Spleen (tissue), 11 donors: ENCODE measurements around the gene SWI5. TPM values are rescaled to one million over a fixed set of nuclear protein-coding genes. Genes with fewer than 3 reads are reported as not detected.

ENCODE experiments used
- DNase-seq: peaks from one replicate; pipeline ENCODE4 v3.0.0-alpha.2; 2020
- H3K27ac ChIP-seq, 8 donors: fragments of 200-600 bp; sonication (generic) in 7 of 8; 1 replicate in 4 of 8; 2 replicates in 4 of 8; pipeline versions ENCODE4 v1.5.0 to v1.8.0; 2016 to 2021; ENCODE audit warnings: inconsistent platforms in 4 of 8, mild to moderate bottlenecking in 4 of 8, moderate library complexity in 1 of 8
- H3K27me3 ChIP-seq, 7 donors: fragments of 200-600 bp; sonication (generic) in 6 of 7; replicated peaks in 1 of 7; 1 replicate in 4 of 7; 2 replicates in 3 of 7; pipeline versions ENCODE4 v1.5.0 to v1.8.0; 2016 to 2021; ENCODE audit warnings: inconsistent platforms in 3 of 7, mild to moderate bottlenecking in 1 of 7
- H3K36me3 ChIP-seq, 6 donors: fragments of 200-600 bp; sonication (generic) in 5 of 6; 1 replicate in 4 of 6; 2 replicates in 2 of 6; pipeline versions ENCODE4 v1.5.0 to v1.8.0; 2016 to 2021; ENCODE audit warnings: inconsistent platforms in 2 of 6
- H3K4me1 ChIP-seq, 6 donors: fragments of 200-600 bp; sonication (generic) in 5 of 6; 1 replicate in 3 of 6; 2 replicates in 3 of 6; pipeline versions ENCODE4 v1.5.0 to v1.8.0; 2016 to 2021; ENCODE audit warnings: inconsistent platforms in 3 of 6
- H3K4me3 ChIP-seq, 8 donors: fragments of 200-600 bp; sonication (generic) in 7 of 8; 1 replicate in 4 of 8; 2 replicates in 4 of 8; pipeline versions ENCODE4 v1.5.0 to v1.8.0; 2016 to 2021; ENCODE audit warnings: inconsistent platforms in 4 of 8, mild to moderate bottlenecking in 4 of 8, moderate library complexity in 2 of 8
- H3K9me3 ChIP-seq, 8 donors: fragments of 200-600 bp; sonication (generic) in 7 of 8; 1 replicate in 4 of 8; 2 replicates in 4 of 8; pipeline versions ENCODE4 v1.5.0 to v1.8.0; 2016 to 2021; ENCODE audit warnings: inconsistent platforms in 4 of 8
- POLR2A ChIP-seq, 3 donors: fragments of 450-650 bp; IDR thresholded peaks; one replicate each; pipeline ENCODE4 v1.5.1; 2017; ENCODE audit warnings: antibody characterized with exemption in 3 of 3, mild to moderate bottlenecking in 1 of 3
- POLR2AphosphoS5 ChIP-seq, 3 donors: sonication (generic); formaldehyde crosslinking; IDR thresholded peaks; one replicate each; pipeline ENCODE4 v1.5.1; 2017; ENCODE audit warnings: antibody characterized with exemption in 3 of 3
- WGBS, 5 donors: extraction: QIAGEN DNeasy Blood & Tissue Kit in 3 of 5; methylation state at CpG; one replicate each; pipeline versions ENCODE4 v1.1.5 to v1.1.7; 2013 to 2018; 5-methylcytosine and 5-hydroxymethylcytosine counted together
- intact Hi-C: fragments of 100-400 bp; cut with DNase I; formaldehyde crosslinking; loops from one replicate; pipeline ENCODE4 v1.15.0; 2023; ENCODE audit warnings: low total_unique reads
- polyA plus RNA-seq, 3 donors: library from polyadenylated mRNA; stranded (reverse); fragments of 200-250 nt; gene quantifications; one replicate each; pipeline ENCODE4 v1.2.1, GENCODE V29; 2013
- total RNA-seq, 7 donors: library from RNA; depleted of rRNA in 3 of 7; stranded (reverse); fragments of >200 nt in 3 of 7; fragmentation: NEBNext Ultra II Directional in 4 of 7; extraction: Animal tissue kit (Norgen Biotek cat#: 25700) in 4 of 7; gene quantifications; one replicate each; pipeline versions ENCODE4 v1.1.0 to v1.2.1, GENCODE V29; 2016 to 2021
- TF ChIP-seq, protein P1 (sequence below), 11 experiments: fragments of 200-600 bp in 7 of 11; fragments of 450-650 bp in 4 of 11; sonication (generic) in 4 of 11; IDR thresholded peaks in 8 of 11; conservative IDR thresholded peaks in 3 of 11; 1 replicate in 7 of 11; 2 replicates in 4 of 11; pipeline versions ENCODE4 v1.4.0 to v1.8.0; 2016 to 2021; ENCODE audit warnings: antibody characterized with exemption in 11 of 11, inconsistent platforms in 4 of 11, mild to moderate bottlenecking in 1 of 11
- donor health status: healthy with polysubstance abuse.
- donor health status: DM: no; HTN: no; CAD: no; lungs with moderate emphysema.
- donor health status: DM: no; HTN: no; CAD: no.
- donor health status: Bipolar disorder and iron deficiency.
- donor health status: healthy.
- donor health status: DM: no; HTN: no; CAD: no.
- donor health status: DM: yes; HTN: yes; CAD: no.

The SWI5 gene
- total and polyA plus RNA-seq, 10 donors = 8.4 to 23.4 (median 15.3) TPM

- Histone ChIP-seq H3K4me3 (no peak overlapping the region), H3K36me3 (no peaks in the 10 kb centered on the region), H3K4me1 (peaks cover 0 to 5% (median 1%) of the 10 kb centered on the region in 6 donors), H3K27ac (no peak overlapping the region), H3K9me3 (no peaks in the 10 kb centered on the region), H3K27me3 (no peaks in the 10 kb centered on the region)
- intact Hi-C loops = no loop called here
- TF ChIP-seq, protein P1, sequence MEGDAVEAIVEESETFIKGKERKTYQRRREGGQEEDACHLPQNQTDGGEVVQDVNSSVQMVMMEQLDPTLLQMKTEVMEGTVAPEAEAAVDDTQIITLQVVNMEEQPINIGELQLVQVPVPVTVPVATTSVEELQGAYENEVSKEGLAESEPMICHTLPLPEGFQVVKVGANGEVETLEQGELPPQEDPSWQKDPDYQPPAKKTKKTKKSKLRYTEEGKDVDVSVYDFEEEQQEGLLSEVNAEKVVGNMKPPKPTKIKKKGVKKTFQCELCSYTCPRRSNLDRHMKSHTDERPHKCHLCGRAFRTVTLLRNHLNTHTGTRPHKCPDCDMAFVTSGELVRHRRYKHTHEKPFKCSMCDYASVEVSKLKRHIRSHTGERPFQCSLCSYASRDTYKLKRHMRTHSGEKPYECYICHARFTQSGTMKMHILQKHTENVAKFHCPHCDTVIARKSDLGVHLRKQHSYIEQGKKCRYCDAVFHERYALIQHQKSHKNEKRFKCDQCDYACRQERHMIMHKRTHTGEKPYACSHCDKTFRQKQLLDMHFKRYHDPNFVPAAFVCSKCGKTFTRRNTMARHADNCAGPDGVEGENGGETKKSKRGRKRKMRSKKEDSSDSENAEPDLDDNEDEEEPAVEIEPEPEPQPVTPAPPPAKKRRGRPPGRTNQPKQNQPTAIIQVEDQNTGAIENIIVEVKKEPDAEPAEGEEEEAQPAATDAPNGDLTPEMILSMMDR (IDR thresholded peaks at IDR 0.05 in 8 of 11, conservative IDR thresholded peaks at IDR 0.05 in 3 of 11) = no peak
- TF ChIP-seq POLR2A (IDR thresholded peaks at IDR 0.05) = no peak
- TF ChIP-seq POLR2AphosphoS5 (IDR thresholded peaks at IDR 0.05) = no peak
- no peak for DNase-seq
- WGBS, 5 donors = 89 to 96% (median 93%) methylated on average over 20 of the region's 20 CpGs
Observed at GRCh38 chr9:128298535-128299482, 22.7 kb downstream of the SWI5 start.

GRCh38 chr9:128304136-128304970 lies 28.3 kb downstream of the SWI5 start:
- intact Hi-C loops = no loop called here
- TF ChIP-seq, protein P1 (IDR thresholded peaks at IDR 0.05 in 8 of 11, conservative IDR thresholded peaks at IDR 0.05 in 3 of 11) = no peak
- TF ChIP-seq POLR2A (IDR thresholded peaks at IDR 0.05) = no peak
- TF ChIP-seq POLR2AphosphoS5 (IDR thresholded peaks at IDR 0.05) = no peak
- Histone ChIP-seq H3K4me3 (no peak overlapping the region), H3K27me3 (no peaks in the 10 kb centered on the region), H3K9me3 (no peaks in the 10 kb centered on the region), H3K4me1 (no peaks in the 10 kb centered on the region), H3K36me3 (peaks cover 0 to 35% (median 12%) of the 10 kb centered on the region in 6 donors), H3K27ac (no peak overlapping the region)
- 85 to 90% (median 88%) methylated on average over 9 of the region's 9 CpGs for WGBS, 5 donors
- no peak for DNase-seq

GRCh38 chr9:128304971-128305288 lies 28.9 kb downstream of the SWI5 start:
- TF ChIP-seq POLR2AphosphoS5 (IDR thresholded peaks at IDR 0.05) = no peak
- intact Hi-C loops = no loop called here
- no peaks in the 10 kb centered on the region for H3K27me3 ChIP-seq
- WGBS, 5 donors = 77 to 86% (median 85%) methylated on average over 5 of the region's 5 CpGs
- no peak overlapping the region for H3K27ac ChIP-seq
- DNase-seq = no peak
- H3K36me3 ChIP-seq = peaks cover 0 to 41% (median 18%) of the 10 kb centered on the region in 6 donors
- H3K9me3 ChIP-seq = no peaks in the 10 kb centered on the region
- no peak overlapping the region for H3K4me3 ChIP-seq
- peaks cover 0 to 1% (median 0%) of the 10 kb centered on the region in 6 donors for H3K4me1 ChIP-seq

- intact Hi-C loops = no loop called here
- Histone ChIP-seq H3K27me3 (no peaks in the 10 kb centered on the region), H3K4me3 (no peak overlapping the region), H3K36me3 (peaks cover 0 to 87% (median 51%) of the 10 kb centered on the region in 6 donors), H3K9me3 (no peaks in the 10 kb centered on the region), H3K27ac (no peak overlapping the region), H3K4me1 (peaks cover 0 to 7% (median 0%) of the 10 kb centered on the region in 6 donors)
- no peak for DNase-seq
- TF ChIP-seq POLR2AphosphoS5 (IDR thresholded peaks at IDR 0.05) (no peak), POLR2A (IDR thresholded peaks at IDR 0.05) (no peak)
- TF ChIP-seq, protein P1 (IDR thresholded peaks at IDR 0.05 in 8 of 11, conservative IDR thresholded peaks at IDR 0.05 in 3 of 11) = no peak
- 96% methylated on average over 16 of the region's 16 CpGs for WGBS, 5 donors
Observed at GRCh38 chr9:128309551-128309950, 33.5 kb downstream of the SWI5 start.
